GM19240 (cell line): ENCODE data around the gene SCARB1.

Source experiments
- DNase-seq: peaks from one replicate; pipeline ENCODE4 v3.0.0; 2011; ENCODE audit warnings: low spot score; ENCODE audit not compliant: insufficient read length

SCARB1 gene

DNA sequence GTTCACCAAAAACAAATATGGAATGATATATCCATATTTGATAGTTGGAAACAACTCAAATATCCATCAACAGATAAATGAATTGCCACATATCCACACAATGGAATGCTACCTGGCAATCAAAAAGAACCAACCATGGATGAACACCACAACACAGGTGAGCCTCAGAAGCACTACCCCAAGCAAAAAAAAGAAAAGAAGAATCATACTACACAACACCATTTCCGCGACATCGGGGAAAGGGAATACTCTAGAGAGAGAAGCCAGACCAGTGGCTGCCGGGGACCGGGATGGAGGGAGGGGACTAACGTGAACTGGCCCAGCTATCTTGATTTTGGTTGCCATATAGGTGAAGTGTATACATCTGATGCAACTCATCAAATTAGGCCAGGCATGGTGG lies 41.4 kb downstream of the SCARB1 start:
- no peak for DNase-seq

DNA sequence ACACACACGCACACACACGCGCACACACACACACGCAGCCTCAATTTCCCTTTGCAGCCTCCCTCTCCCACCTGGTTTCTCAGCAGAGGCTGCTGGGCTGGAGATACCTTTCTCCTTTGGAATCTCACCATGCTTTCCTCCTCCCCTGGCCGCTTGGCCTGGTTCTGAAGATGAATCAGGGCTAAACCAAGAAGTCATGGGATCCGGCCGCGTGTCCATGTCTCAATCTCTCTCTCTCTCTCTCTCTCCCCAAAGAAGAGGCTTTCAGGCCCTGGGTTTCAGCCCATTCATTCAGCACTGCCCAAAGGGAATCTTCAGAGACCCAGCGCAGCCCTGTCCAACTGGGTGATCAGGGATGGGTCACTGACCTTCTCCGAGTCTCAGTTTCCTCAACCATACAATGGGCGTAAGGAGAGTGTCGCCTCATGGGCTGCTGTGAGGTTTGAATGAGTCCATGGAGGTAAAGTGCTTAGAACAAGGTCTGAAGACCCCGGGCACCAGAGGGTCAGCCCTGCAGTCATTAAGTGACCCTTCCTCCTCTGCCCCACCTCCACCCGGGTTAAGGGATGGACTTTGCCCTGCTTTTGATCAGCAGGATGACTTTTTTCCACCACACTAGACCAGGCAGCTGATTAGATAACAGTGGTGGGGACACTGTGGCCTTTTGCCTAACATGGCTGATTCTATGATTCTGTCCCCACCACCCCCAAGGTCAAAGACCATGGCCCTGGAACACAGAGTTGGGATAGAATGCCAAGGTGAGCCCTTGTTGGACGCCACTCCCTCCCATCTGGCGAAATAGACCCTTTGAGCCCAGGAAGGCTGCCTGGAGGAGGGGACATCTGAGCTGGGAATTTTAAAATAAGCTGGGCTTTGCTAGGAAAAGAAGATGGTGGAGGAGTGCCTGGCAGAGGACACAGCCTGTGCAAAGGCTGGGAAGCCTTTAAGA lies 42.1 kb downstream of the SCARB1 start:
- no peak for DNase-seq

DNA sequence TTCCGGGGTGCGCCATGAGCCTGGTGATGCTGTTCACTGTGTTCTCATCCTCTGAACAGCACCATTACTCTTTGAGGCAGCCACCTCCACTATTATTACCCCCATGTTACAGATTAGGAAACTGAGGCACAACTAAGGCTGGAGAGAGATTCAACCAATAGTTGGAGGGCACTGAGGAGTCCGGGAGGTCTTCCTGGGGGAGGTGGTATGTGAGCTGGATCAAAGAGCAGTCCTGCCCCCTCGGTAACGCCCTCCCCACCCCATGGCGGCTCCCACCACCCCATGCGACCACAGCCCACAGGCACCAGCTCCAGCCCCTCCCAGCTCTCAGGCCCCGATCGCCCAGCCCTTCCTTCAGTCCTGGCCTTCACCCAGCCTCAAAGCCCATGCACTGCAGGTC lies 43.5 kb downstream of the SCARB1 start:
- no peak for DNase-seq

GRCh38 chr12:124819525-124819924 lies 44.1 kb downstream of the SCARB1 start:
- DNase-seq = no peak

GRCh38 chr12:124819080-124819479 lies 44.6 kb downstream of the SCARB1 start:
- DNase-seq = no peak

GRCh38 chr12:124817076-124818000 lies 46.3 kb downstream of the SCARB1 start:
- no peak for DNase-seq

DNA sequence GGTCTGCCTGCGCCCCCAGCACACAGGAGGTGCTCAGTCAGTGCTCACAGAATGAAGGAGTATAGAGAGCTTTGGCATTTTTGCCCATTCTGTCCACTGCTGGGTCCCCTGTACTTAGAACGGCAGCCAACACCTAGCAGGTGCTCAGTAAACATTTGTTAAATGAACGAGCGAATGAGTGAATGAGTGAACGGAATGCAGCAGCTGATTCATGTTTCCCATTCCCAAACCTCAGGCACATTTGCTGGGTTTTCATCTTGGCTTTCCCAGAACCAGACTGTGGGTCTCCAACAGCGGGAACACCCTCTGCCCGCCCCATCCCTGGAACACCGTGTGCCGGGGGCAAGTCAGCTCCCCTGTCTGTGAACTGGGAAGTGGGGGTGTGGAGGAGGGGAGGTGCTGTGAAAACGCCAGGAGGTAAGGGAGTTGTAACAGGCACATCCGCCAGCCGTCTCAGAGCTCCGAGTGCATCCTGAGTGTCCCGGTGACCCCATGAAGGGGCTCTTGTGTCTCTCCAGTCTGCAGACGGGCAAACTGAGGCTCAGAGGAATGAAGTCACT lies 47.3 kb downstream of the SCARB1 start:
- DNase-seq = no peak

- no peak for DNase-seq
These were observed 48.7 kb downstream of the SCARB1 start for GRCh38 chr12:124814741-124815613.

GRCh38 chr12:124813782-124814181 lies 49.9 kb downstream of the SCARB1 start:
- no peak for DNase-seq

DNA sequence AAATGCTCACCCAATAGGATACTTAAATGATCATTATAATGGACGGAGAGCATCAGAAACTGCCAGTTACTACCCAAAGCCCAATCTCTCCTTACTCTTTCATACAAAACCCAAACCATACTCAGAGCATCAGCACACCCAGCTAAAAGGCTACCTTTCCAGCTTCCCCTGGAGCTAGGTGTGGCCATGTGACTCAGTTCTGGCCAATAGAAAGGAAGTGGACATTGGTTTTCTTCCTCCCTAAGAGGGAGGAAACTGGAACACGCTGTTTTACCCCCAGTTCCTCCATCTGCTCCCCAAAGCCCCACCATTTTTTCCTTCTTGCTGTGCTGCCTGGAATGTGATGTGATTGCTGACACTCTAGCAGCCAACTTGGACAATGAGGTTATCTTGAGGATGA lies 50.7 kb downstream of the SCARB1 start:
- no peak for DNase-seq

DNA sequence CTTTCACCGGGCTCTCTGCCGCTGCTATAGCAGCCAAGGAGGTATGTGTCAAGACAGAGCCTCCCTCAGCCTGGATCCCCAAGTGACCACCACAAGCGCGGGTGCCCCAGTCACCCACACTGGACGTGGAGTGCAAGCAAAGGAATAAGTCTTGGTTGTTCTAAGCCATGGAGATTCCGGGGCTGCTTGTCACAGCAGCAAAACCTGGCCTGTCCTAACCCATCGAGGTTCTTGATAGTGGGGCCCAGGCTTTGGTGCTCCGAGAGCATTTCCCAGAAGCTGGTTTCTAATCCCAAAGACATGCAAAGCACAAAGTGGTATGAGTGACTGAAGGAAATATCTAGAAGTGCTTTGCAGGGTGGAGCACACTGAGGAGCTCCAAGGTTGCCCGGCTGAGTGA lies 51.3 kb downstream of the SCARB1 start:
- DNase-seq = no peak

- DNase-seq = no peak
These were observed 52.0 kb downstream of the SCARB1 start for GRCh38 chr12:124811633-124812032.

DNA sequence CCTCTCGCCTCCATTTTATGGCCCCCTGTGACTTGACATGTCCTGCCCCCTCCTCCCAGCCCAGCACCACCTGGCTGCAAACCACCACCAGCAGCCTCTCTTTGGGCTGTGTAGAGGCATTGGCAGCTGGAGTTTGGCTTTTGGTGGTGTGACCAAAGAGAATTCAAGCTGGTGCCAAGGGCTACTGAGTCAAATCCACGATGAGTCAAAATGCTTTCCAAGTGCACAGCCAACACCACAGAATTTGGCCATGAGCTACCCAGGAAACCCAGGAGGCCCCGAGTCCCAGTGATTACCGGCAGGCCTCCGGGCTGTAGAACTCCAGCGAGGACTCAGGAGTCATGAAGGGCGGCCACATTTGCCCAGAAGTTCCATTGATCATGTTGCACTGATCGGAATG lies 53.8 kb downstream of the SCARB1 start:
- no peak for DNase-seq

DNA sequence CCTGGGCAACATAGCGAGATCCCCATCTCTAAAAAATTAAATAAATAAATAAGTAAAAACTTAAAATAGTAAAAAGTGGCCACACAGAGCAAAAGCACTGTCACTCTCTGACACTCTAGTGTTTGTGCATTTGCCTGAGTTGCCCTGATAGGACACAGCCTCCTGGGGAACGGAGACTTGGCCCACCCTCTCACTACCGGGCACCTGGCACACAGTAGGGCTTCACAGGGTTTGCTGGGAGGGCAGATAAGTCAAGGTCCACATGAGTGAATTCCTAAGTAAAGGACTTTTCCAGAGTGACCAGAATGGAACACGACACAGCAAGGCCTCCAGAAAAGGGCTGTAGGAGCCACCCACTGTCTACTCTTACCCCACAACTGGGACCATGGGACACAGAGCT lies 54.3 kb downstream of the SCARB1 start:
- DNase-seq = no peak

GRCh38 chr12:124808272-124808671 lies 55.4 kb downstream of the SCARB1 start:
- no peak for DNase-seq

GRCh38 chr12:124805876-124806668 lies 57.6 kb downstream of the SCARB1 start:
- DNase-seq = no peak

GRCh38 chr12:124805050-124805449 lies 58.6 kb downstream of the SCARB1 start:
- DNase-seq = no peak

DNA sequence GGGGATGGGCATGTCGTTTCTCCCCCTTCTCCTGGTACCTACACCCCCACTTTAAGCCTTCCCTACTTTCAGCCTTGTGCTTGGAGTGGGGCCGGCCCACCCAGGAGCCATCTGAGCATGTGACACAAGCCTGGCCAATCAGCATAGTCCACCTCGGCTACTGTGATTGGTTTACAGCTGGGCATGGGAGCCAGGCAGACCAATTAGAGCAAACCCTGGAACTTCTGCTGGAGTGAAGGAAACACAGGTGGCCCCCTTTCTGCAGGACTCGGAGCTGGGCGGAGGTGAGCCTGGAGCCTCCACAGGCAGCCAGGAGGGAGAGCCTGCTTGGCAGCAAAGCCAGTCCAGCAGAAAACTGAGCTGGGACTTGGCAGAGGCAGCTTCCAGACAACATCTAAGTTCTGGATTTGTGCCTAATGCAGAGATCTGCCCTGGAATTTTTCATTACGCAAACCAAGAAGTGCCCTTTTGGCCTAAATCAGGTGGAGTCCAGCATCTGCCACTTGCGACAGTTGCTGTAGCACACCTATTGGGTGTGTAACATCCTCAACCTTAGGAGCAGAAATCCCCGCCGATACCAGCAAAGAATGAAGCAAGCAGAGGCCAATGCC lies 59.5 kb downstream of the SCARB1 start:
- no peak for DNase-seq

GRCh38 chr12:124802361-124802760 lies 61.3 kb downstream of the SCARB1 start:
- no peak for DNase-seq

DNA sequence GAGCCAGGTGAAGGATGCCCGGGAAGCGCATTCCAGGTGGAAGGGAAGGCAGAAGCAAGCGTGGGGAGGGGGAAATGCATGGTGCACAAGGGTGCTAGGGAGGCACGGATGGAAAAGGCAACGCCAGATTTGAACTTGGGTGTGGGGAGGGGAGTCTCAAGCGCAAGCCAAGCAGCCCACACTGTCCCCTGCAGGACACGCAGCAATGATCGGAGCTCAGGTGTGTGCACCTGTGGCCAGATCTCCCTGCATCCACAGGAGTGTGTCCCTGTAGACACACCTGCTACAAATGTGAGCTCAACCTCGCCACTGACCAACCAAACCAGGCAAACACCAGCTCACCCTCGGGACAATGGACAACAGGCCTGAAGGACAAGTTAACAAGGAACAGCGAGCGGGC lies 63.2 kb downstream of the SCARB1 start:
- DNase-seq = no peak
